ENCODE results near the gene TMTC2.

GRCh38 chr12:83084516-83085234 lies 398.0 kb downstream of the TMTC2 start:
- TF ChIP-seq CTCF (IDR thresholded peaks at IDR 0.05) (no peak), EZH2phosphoT487 (IDR thresholded peaks at IDR 0.05) (no peak), EZH2 (IDR thresholded peaks at IDR 0.05) (no peak)
